G401 (cell line): Measurements from ENCODE around the gene ADPRS. TPM values are rescaled to one million over a fixed set of nuclear protein-coding genes. Genes with fewer than 3 reads are reported as not detected.

Experiments
- DNase-seq: peaks from one replicate; pipeline ENCODE4 v3.0.0-alpha.2; 2015; ENCODE audit warnings: low spot score
- in situ Hi-C: cut with HindIII; loops from 2 replicates; pipeline ENCODE4 v1.10.0; 2016; ENCODE audit warnings: low sequenced_read_pairs, mixed read lengths
- total RNA-seq: library from RNA; depleted of rRNA; stranded (reverse); fragments of >200 nt; shearing (Covaris generic); gene quantifications from 2 replicates; pipeline ENCODE4 v1.2.3, GENCODE V29; 2014

The ADPRS gene
- total RNA-seq, 1 experiment from 2014 or later: 58.5 TPM

DNA sequence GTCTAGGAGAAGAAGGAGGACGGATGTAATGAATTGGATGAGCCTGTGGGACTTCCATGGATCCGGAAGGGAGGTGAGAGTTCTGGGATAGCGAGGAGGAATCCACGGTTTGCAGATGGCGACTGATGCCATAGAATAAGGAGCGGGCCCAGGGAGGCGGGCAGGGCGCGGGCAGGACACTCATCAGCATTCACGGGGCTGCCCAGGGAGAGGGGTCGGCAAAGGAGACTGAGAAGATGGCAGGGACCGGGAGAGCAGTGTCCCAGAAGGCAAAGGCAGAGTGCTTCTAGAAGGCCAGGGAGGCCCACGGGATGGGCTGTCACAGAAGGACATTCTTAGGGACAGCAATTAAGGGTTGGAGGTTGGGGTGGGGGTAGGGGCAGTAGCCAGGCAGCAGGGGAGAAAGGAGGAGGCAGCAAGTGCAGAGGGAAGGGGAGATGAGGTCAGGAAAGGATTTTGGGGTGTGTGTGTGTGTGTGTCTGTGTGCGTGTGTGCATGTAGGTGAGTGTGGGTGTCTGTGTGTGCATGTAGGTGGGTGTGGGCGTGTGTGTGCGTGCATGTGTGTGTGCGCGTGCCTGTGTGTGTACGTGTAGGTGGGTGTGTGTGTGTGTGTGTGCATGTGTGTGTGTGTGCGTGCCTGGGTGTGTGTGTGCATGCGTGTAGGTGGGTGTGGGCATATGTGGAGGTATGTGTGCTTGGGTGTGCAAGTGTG, 37.5 kb downstream of the ADPRS start:
- in situ Hi-C loops: no loop called here
- DNase-seq: no peak

DNA sequence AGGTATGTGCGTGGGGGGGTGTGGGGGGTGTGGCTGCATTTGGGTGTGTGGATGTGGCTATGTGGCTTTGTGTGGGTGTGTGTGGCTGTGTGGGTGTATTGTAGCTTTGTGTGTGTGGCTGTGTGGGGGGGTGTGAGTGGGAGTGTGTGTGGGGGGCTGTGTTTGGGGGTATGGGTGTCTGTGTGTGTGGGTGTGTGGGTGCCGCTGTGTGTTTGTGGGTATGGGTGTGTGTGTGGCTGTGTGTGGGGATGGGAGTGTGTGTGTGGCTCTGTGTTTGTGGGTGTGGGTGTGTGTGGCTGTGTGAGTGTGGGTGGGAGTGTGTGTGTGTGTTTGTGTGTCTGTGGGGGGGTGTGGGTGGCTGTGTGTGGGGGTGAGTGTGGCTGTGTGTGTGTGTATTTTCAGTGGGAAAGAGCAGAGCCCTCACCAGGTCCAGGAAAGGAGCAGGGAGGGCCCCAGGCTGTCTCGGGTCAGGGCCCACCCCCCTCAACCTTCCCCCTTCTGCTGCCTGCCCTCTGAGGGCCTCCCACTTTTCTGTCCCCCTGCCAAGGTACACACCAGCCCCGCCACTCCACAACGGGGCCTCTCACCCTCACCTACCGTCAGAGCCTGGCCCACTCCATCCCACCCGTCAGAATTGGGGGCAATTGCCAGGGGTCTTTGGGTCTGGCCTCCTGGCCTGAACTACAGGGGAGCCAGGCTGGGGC, 38.3 kb downstream of the ADPRS start:
- DNase-seq: no peak
- in situ Hi-C loops: no loop called here

DNA sequence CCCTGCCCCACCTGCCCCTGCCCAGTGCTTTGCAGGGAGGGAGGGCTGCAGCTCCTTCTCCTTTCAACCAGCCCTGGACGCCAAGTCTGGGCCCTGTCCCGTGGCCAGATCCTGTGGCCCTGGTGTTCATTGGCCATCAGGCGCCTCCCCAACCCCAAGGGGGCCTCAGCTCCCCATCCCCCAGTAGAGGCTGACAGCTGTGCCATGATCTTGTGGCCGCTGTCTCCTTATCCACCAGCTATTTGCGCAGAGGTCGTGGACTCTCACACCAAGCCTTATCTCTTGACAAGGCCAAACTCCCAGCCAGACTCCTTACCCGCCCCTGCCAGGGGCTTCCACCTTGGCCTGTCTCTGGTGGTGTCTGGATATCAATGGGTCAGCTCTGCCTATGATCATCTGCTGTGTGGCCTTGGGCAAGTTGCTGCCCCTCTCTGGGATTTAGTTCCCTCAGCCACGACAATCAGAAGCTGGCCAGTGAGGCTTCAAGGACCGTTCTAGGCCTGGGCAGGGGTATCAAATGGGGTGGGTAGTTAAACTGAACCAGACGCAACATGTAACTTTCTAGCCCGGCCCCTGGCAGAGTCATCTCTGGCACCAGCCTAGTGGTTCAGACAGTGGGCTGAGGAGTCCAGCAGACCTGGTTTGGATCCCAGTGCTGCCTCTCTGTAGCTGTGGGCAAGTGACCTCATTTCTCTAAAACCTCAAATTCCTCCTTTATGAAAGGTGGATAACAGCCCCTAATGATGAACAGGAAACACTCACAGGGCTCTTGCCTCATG, 39.6 kb downstream of the ADPRS start:
- DNase-seq: no peak
- in situ Hi-C loops: no loop called here

DNA sequence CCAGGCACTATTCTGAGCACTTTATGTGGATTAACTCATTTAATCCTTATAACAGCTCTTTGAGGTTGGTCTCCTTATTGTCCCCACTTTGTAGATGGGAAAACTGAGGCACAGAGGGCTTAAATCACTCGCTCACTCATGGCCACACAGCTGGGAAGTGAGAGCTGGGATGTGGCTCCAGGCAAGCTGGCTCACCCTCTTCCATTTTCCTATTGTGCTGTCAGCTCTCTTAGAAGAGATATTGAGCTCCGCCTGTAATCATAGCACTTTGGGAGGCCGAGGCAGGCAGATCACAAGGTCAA, 40.2 kb downstream of the ADPRS start:
- in situ Hi-C loops: no loop called here
- DNase-seq: no peak

DNA sequence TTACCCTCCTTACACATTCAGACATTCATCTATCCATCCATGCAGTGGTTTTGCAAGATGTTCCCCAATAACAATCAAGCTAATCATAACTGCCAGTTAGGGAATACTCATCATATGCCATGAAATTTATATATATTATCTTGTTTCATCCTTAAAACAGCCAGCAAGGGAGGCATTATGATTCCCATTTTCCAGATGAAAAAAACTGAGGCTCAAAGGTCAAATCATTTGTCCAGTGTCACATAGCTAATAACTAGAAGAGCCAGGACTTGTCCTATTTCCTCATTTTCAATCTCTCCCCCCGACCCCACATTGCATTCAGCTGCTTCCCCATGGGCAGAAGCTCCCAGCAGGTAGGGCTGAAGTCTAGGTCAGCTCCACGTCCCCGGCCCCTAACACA, 43.3 kb downstream of the ADPRS start:
- DNase-seq: no peak
- in situ Hi-C loops: no loop called here

DNA sequence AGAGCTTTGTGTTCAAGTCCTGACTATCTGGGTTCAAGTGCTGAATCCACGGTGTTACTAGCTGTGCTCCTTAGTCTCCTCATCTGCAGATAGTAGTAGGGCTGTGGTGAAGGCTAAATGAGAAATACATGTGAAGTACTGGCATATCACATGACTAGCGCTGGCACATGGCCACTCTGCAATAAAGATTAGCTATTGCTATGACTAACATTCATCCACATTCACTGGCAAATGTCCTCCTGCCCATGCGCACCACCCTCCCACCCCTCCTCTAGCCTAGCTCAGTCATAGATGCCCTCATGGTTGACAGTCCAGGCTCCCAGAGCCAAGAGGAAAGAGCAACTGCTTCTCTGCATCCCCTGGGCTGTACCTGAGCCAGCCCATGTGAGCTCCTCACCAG, 44.8 kb downstream of the ADPRS start:
- in situ Hi-C loops: no loop called here

DNA sequence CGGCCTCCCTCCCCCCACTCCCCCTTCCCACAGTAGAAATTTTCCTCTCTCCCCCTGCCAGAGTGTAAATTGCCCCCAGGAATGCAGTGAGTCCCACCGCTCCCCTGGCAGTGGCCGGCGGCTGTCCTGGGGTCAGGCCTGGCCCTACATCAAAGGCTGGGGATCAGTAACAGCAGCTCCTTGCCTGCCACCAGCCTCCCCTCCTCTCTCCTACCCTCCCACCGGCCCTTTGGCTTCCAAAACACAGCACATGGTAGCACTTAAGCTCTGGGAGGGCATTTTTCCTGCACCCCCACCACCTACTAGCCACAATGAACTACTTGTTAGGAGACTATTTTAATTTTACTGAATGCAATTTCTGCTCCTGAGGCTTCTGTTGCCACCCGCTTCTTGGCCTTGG, 45.3 kb downstream of the ADPRS start:
- in situ Hi-C loops: no loop called here
- no peak for DNase-seq

More for the DNA sequence above, 44.8 kb downstream of the ADPRS start:
- DNase-seq: no peak

DNA sequence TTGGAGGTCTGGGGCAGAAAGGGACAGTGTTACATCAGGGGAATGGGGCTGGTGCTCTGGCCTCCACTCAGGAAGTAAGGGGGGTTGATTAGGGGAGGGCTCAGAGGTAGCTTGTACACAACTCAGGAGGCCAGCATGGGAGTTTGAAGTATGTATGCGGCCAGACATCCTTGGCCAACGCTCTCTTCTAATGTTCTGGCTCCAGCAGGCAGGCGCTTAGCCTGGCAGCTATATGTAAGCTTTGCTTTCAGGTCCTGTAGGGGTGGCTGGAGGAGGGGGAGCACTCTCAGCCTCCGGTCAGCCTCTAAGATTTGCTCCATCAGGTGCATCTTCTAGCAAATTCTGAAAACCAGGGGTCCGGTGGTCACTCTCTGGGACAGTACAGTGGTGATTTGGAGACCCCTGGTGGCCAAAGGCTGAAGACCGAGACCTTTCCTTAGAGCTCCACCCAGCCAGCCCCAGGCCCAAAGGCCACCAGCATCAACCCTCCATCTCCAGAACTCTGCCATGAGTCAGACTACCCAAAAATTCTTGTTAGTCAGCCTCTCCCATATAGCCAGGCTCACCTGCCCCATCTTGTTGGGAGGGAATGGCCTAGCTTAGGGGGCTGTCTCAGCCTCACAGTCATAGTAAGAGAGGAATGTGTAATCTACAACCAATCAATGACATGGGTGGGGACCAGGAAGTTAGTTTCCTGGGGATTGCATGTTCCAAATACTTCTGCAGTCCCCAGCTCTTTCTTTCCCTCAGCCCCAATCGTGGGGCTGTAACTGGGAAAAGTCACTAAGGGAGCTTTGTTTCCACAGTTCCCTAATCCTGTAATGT, 46.0 kb downstream of the ADPRS start:
- in situ Hi-C loops: no loop called here
- peak; percentile 47 for DNase-seq

DNA sequence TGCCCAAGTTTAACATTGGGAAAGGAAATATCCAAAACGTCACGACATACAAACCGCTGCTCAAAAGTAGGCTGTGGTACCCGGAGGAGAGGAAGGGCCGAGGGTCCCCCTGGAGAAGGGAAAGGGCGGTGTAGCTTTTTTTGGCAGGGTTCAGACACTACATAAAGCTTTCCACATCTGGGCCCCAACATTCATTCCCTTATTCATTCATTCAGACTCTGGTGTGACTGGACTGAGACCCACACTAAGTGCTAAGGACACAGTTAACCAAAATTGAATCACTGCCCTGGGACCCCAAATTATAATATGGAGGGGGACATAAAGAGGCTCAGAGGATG, 46.6 kb downstream of the ADPRS start:
- in situ Hi-C loops: no loop called here
- no peak for DNase-seq

DNA sequence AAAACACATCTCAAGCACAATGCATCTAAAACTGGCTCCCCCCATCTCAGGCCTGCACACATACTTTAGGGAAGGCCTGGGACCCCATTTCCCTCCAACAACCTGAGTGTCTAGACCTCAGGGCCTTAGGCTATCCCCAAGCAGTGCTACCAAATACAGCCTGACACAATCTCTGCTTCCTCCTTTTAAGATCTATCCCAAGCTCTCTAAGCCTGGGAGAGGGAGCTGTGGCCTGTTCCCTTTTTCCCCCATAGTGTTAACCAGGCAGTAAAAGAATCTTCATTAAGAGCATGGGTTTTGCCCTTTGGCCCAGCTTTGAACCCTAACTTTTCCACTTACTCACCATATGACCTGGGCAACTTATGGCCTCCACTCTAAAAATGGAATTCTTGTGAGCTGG, 47.1 kb downstream of the ADPRS start:
- DNase-seq: no peak
- in situ Hi-C loops: no loop called here

DNA sequence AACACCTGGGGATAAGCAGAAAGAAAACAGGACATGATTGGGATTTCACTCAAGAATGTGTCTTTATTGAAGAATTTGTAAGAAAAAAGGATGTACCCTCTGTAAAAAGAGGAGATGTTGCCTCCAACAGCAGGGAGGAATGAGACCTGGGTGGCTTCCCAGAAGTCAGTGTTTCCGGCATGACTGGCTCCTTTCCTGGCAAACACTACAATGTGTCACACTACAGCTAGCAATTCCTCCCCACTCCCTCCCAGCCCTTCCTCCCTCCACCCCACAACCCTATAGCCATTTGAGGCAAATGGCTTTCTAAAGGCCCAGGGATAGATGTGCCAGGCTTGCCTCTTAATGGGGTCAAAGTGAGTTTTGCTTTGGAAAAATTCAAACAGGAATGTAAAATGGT, 47.8 kb downstream of the ADPRS start:
- in situ Hi-C loops: no loop called here
- DNase-seq: peak; percentile 79

DNA sequence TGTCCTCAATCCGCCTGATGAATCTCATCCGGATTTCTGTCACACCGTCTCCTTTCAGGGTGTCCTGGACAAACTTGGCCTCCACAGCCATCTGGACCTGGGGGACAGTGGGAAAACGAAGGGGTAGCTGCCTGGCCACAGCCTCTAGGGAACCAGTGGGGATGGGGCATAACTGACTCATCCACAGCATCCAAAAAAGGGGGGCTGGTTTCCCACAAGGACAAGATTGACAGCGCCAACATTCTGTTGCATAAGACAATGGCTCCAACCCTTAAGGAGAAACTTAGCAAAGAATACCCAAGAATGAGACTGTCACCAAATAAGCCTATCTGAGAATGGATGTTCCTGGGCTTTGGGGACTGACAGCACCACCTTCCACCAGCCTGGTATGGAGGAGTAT, 48.5 kb downstream of the ADPRS start:
- no peak for DNase-seq
- in situ Hi-C loops: no loop called here

DNA sequence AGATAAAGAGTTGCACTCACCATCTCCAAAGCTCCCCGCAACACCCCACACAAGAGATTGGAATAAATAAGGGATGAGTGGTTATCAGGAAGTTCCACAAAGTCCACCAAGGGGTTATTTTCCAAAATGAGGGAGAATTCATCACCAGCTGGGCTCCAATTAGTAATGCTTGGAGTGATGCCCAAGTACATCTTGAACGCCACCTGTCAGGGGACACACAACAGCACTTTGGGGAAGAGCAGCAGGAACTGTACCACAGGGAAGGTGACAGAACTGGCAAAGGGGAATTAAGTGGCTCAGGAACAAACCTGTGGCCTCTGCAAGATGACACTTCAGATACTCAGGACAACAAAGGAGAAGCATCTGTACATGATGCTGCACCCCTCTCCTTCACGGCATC, 49.1 kb downstream of the ADPRS start:
- DNase-seq: peak; percentile 86
- in situ Hi-C loops: no loop called here

DNA sequence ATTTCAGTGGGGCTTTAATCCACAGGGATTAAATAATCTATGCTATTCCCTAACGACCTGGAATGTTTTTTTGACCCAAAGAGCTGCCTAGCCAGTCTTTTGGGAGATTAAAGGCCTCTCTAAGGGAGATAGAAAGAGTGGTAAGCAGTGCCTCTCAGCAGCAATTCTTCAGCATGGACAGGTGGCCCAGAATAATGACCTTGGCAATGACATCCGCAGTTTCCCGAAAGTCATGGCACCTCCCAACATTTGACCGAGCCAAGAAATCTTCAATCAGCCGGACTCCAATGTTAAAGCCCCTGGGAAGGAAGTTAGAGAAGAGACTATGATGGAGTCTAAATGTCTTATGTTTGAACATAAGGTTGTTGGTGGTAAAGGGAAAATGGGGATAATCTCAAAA, 50.8 kb downstream of the ADPRS start:
- in situ Hi-C loops: no loop called here
- peak; percentile 54 for DNase-seq

DNA sequence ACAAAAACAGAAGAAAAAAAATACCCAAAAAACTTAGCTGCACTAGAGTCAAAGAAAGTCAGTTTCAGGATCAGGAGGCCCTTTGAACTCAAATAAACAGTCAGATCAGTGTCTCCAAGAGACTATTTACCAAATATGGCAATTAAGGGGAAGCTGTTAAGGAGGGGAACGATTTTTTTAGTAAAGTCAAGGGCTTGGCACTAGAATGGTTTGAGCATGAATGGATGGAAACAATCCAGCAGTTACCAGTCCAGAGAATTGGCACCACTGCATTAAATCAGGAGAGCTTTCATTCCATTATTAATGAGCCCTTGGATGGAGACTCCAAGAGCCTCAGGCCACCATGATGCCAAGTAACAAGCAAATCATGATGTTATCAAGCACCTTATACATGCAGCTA, 53.4 kb downstream of the ADPRS start:
- no peak for DNase-seq
- in situ Hi-C loops: no loop called here

DNA sequence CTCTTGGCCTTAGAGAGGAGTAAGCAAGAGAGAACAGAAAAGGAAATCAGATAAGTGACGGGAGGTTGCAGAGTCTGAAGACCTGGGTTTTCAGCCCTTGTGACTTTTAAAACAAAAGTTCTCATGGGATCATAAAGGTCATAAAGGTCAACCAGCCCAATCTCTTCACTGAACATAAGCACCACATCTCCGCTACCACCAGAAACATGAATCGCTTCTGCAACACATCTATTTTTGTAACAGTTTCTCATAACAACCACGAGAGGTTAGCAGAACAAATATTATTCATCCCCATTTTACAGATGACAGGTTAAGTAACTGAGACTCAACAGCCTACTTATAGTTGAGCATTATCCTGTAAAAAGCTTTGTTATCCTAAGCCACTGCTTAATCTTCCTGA, 54.7 kb downstream of the ADPRS start:
- in situ Hi-C loops: no loop called here
- no peak for DNase-seq
